SK-N-SH treated with all-trans-retinoic acid at 6 μM for 48 hours (cell line): ENCODE data around the gene SLC9A2.

Experiments used
- ATAC-seq: fragments of 200-7000 bp; cut with Tn5 transposase; 3 replicates; pipeline ENCODE4 v1.9.1; 2020; ENCODE audit warnings: mild to moderate bottlenecking, moderate library complexity
- ARNTL ChIP-seq: fragments of 450-650 bp; formaldehyde crosslinking; IDR thresholded peaks from 2 replicates; pipeline ENCODE4 v1.5.0; 2020; ENCODE audit warnings: low read depth, mild to moderate bottlenecking, moderate library complexity, borderline replicate concordance
- BACH2 ChIP-seq: fragments of 250-450 bp; sonication (Bioruptor Pico); IDR thresholded peaks from 2 replicates; pipeline ENCODE4 v1.9.0; 2021; ENCODE audit warnings: mild to moderate bottlenecking, borderline replicate concordance
- CSDC2 ChIP-seq: fragments of 250-450 bp; sonication (Bioruptor Pico); IDR thresholded peaks from 2 replicates; pipeline ENCODE4 v1.5.0; 2020; ENCODE audit warnings: mild to moderate bottlenecking, moderate library complexity
- ESRRG ChIP-seq: fragments of 250-450 bp; sonication (Bioruptor Pico); IDR thresholded peaks from 2 replicates; pipeline ENCODE4 v1.6.1; 2021; ENCODE audit warnings: mild to moderate bottlenecking
- GLIS3 ChIP-seq: fragments of 250-450 bp; sonication (Bioruptor Pico); IDR thresholded peaks from 2 replicates; pipeline ENCODE4 v1.5.0; 2020; ENCODE audit warnings: mild to moderate bottlenecking, moderate library complexity
- OSR1 ChIP-seq: fragments of 250-450 bp; sonication (Bioruptor Pico); IDR thresholded peaks from 2 replicates; pipeline ENCODE4 v1.8.0; 2022; ENCODE audit warnings: moderate library complexity, mild to moderate bottlenecking, inconsistent platforms
- PATZ1 ChIP-seq: fragments of 250-450 bp; sonication (Bioruptor Pico); IDR thresholded peaks from 2 replicates; pipeline ENCODE4 v1.8.0; 2020; ENCODE audit warnings: mild to moderate bottlenecking, moderate library complexity, borderline replicate concordance
- POU6F1 ChIP-seq: fragments of 250-450 bp; sonication (Bioruptor Pico); IDR thresholded peaks from 2 replicates; pipeline ENCODE4 v1.8.0; 2021; ENCODE audit warnings: low read depth, mild to moderate bottlenecking, moderate library complexity, borderline replicate concordance
- PPARA ChIP-seq: fragments of 250-450 bp; sonication (Bioruptor Pico); IDR thresholded peaks from 2 replicates; pipeline ENCODE4 v1.5.0; 2020; ENCODE audit warnings: mild to moderate bottlenecking, borderline replicate concordance
- SNAI2 ChIP-seq: fragments of 250-450 bp; sonication (Bioruptor Pico); IDR thresholded peaks from 2 replicates; pipeline ENCODE4 v1.5.0; 2020; ENCODE audit warnings: mild to moderate bottlenecking, moderate library complexity
- TOX ChIP-seq: fragments of 250-450 bp; sonication (Bioruptor Pico); IDR thresholded peaks from 2 replicates; pipeline ENCODE4 v1.8.0; 2021; ENCODE audit warnings: mild to moderate bottlenecking, moderate library complexity, borderline replicate concordance
- TSHZ2 ChIP-seq: fragments of 250-450 bp; sonication (Bioruptor Pico); IDR thresholded peaks from 2 replicates; pipeline ENCODE4 v1.5.0; 2020; ENCODE audit warnings: mild to moderate bottlenecking, moderate library complexity
- ZC3H10 ChIP-seq: fragments of 250-450 bp; sonication (Bioruptor Pico); IDR thresholded peaks from 2 replicates; pipeline ENCODE4 v1.5.1; 2021; ENCODE audit warnings: mild to moderate bottlenecking, moderate library complexity
- ZFP3 ChIP-seq: fragments of 250-450 bp; sonication (Bioruptor Pico); IDR thresholded peaks from 2 replicates; pipeline ENCODE4 v1.5.0; 2020; ENCODE audit warnings: mild to moderate bottlenecking, moderate library complexity
- ZFP30 ChIP-seq: fragments of 450-650 bp; formaldehyde crosslinking; IDR thresholded peaks from 2 replicates; pipeline ENCODE4 v1.5.0; 2022; ENCODE audit warnings: mild to moderate bottlenecking, moderate library complexity
- ZNF565 ChIP-seq: fragments of 450-650 bp; formaldehyde crosslinking; conservative IDR thresholded peaks from 2 replicates; pipeline ENCODE4 v1.5.0; 2020; ENCODE audit warnings: low read depth, mild to moderate bottlenecking, moderate library complexity
- ZNF70 ChIP-seq: fragments of 450-650 bp; formaldehyde crosslinking; IDR thresholded peaks from 2 replicates; pipeline ENCODE4 v1.5.0; 2020; ENCODE audit warnings: mild to moderate bottlenecking, moderate library complexity

SLC9A2 gene

GRCh38 chr2:102748107-102748506, 128.8 kb downstream of the SLC9A2 start (continued):
- TF ChIP-seq POU6F1 (CRISPR knock-in tag), result no peak
- no peak for TF ChIP-seq PATZ1 (CRISPR knock-in tag)

GRCh38 chr2:102749938-102750337, 130.6 kb downstream of the SLC9A2 start:
- TF ChIP-seq ESRRG (no peak), TSHZ2 (CRISPR knock-in tag) (no peak), GLIS3 (CRISPR knock-in tag) (no peak), PPARA (CRISPR knock-in tag) (no peak)
- ATAC-seq, result no peak

- TF ChIP-seq PATZ1 (CRISPR knock-in tag), result no peak
- no peak for TF ChIP-seq ZNF70 (CRISPR knock-in tag)
- no peak for TF ChIP-seq TSHZ2 (CRISPR knock-in tag)
- no peak for TF ChIP-seq PPARA (CRISPR knock-in tag)
- TF ChIP-seq GLIS3 (CRISPR knock-in tag), result no peak
- TF ChIP-seq TOX (CRISPR knock-in tag), result no peak
- no peak for TF ChIP-seq ZC3H10 (CRISPR knock-in tag)
- TF ChIP-seq OSR1, result no peak
- TF ChIP-seq ZNF565, result no peak
- no peak for TF ChIP-seq BACH2 (CRISPR knock-in tag)
- no peak for TF ChIP-seq ESRRG
- peak; percentile 77 for ATAC-seq
These were observed 134.3 kb downstream of the SLC9A2 start for GRCh38 chr2:102753563-102754159.

- no peak for ATAC-seq
- no peak for TF ChIP-seq ZNF70 (CRISPR knock-in tag)
- no peak for TF ChIP-seq CSDC2 (CRISPR knock-in tag)
- TF ChIP-seq TOX (CRISPR knock-in tag), result no peak
- no peak for TF ChIP-seq ZNF565
- no peak for TF ChIP-seq ARNTL (CRISPR knock-in tag)
- no peak for TF ChIP-seq GLIS3 (CRISPR knock-in tag)
- no peak for TF ChIP-seq ZFP3 (CRISPR knock-in tag)
- TF ChIP-seq OSR1, result no peak
- no peak for TF ChIP-seq SNAI2
- TF ChIP-seq PPARA (CRISPR knock-in tag), result no peak
- TF ChIP-seq BACH2 (CRISPR knock-in tag), result no peak
- TF ChIP-seq ZFP30, result no peak
These were observed 135.2 kb downstream of the SLC9A2 start for GRCh38 chr2:102754456-102755145.
